A673 (cell line): Measurements from ENCODE around the gene MAN2A2.
"Not testable (repeated sequence)": the region's sequence is repeated elsewhere in the genome, so short reads cannot be mapped to it uniquely, and the experiment has no call there.

ENCODE experiments used
- CTCF ChIP-seq: fragments of 300-800, 200-600 bp; sonication (generic); conservative IDR thresholded peaks from 2 replicates; pipeline ENCODE4 v1.5.1; 2017; ENCODE audit warnings: low read depth, mild to moderate bottlenecking, antibody characterized with exemption, low read length, moderate library complexity, mixed read lengths
- EZH2 ChIP-seq: fragments of 200-600 bp; sonication (generic); IDR thresholded peaks from 2 replicates; pipeline ENCODE4 v1.6.1; 2017; ENCODE audit warnings: borderline replicate concordance, low read depth, mild to moderate bottlenecking, mixed read lengths, antibody characterized with exemption, low read length; ENCODE audit not compliant: poor library complexity, severe bottlenecking

DNA sequence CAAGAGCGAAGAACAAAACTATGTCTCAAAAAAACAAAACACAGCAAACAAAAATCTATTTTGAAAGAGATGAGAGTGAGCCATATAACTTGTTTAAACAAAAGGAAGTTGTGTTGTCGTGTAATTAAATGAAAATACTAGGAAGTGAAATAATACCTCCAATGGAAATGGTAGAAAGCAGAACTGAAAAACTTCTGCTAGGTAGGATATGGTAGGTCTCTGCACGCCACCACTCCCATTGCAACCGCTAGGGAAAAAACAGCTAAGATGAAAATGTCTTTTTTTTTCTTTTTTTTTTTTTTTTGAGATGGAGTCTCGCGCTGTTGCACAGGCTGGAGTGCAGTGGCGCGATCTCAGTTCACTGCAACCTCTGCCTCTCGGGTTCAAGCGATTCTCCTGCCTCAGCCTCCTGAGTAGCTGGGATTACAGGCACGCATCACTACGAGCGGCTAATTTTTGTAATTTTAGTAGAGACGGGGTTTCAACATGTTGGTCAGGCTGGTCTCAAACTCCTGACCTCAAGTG, 5.9 kb upstream of the MAN2A2 start:
- TF ChIP-seq CTCF, EZH2: not testable (repeated sequence)
